ENCODE results near the gene MTCH1. TPM values are rescaled to one million over a fixed set of nuclear protein-coding genes. Genes with fewer than 3 reads are reported as not detected.

The MTCH1 gene
- total and polyA plus RNA-seq, 2 donors from 2014 or later: 194 to 202 TPM

GRCh38 chr6:36955671-36956445 is 30.1 kb downstream of the MTCH1 start:
- Histone ChIP-seq H3K27me3 (ENCODE audit: control insufficient read depth, insufficient read depth, low read length) (no peaks in the 10 kb centered on the region), H3K36me3 (ENCODE audit: control insufficient read depth in 2 of 3, insufficient read depth in 3 of 3, low read length in 3 of 3) (no peaks in the 10 kb centered on the region), H3K27ac (ENCODE audit: low read depth in 2 of 2, low read length in 2 of 2) (no peak overlapping the region), H3K9ac (ENCODE audit: low read length in 3 of 3) (no peak overlapping the region), H3K4me3 (ENCODE audit: low read length in 3 of 3) (no peak overlapping the region), H3K9me3 (ENCODE audit: control insufficient read depth in 2 of 3, insufficient read depth in 1 of 3, low read length in 3 of 3) (no peaks in the 10 kb centered on the region), H3K4me1 (ENCODE audit: control insufficient read depth in 2 of 3, insufficient read depth in 2 of 3, low read depth in 1 of 3, low read length in 3 of 3) (no peaks in the 10 kb centered on the region)
- no peak for TF ChIP-seq CTCF (IDR thresholded peaks at IDR 0.05; ENCODE audit: borderline replicate concordance, extremely low read depth, insufficient read depth)
- no peak for FAIRE-seq
- intact Hi-C loops (cut with DNase I): no loop called here
- no peak for DNase-seq

DNA sequence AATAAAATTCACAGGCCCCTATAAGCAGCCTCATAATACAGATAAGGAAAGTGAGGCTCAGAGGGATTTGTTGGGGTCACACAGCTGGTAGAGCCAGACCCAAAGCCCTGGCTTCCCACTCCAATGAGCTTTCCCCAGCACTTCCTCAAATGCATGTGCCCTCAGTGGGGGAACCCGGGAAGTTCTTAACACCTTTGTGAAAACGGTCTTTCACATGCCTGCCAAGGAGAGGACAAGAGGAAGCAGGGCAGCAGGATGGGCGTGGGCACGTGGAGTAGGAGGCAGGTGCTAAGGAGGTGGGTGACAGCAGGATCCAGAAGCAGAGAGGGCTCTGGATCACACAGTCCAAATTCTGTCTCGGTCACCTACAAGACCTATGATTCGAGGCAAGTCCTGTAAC is 30.9 kb downstream of the MTCH1 start:
- no peak overlapping the region for H3K9ac ChIP-seq (ENCODE audit: low read length in 3 of 3)
- FAIRE-seq: no peak
- TF ChIP-seq CTCF (IDR thresholded peaks at IDR 0.05; ENCODE audit: borderline replicate concordance, extremely low read depth, insufficient read depth): no peak

DNA sequence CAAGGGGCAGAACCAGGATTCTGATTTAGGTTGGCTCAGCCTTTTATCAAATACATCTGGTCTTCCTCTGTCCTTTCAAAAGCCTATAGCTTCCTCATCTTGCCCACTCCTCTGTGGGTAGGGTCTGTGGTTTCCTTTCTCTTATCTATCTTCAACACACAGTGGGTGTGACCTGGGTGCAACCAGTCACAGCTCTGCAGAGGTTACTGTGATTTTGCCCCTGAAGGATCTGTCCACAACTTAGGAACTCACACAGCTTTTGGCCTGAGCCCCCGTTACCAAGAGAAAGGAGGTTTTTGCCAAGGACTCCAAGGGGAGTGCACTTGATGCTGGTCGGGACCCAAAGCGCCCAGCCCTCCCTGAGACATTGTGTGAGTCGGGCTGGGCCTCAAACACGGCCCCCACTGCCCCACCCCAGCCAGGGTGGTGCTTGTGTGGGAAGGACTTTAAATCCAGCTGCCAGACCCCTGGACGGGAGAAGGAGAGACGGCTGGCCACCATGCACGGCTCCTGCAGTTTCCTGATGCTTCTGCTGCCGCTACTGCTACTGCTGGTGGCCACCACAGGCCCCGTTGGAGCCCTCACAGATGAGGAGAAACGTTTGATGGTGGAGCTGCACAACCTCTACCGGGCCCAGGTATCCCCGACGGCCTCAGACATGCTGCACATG is 31.6 kb downstream of the MTCH1 start, which contains the start of gene PI16:
Gene PI16 (plus strand): TSS at position 477 of the 670 bp plus-strand sequence. CDS start 23 bp downstream, at position 500.
- FAIRE-seq (no peak), DNase-seq (peak in 1 of 5 donors; percentile 63)
- no peaks in the 10 kb centered on the region for H3K9me3 ChIP-seq (ENCODE audit: control insufficient read depth in 2 of 3, insufficient read depth in 1 of 3, low read length in 3 of 3)
- intact Hi-C loops (cut with DNase I): no loop called here
- H3K27me3 ChIP-seq (ENCODE audit: control insufficient read depth, insufficient read depth, low read length): no peaks in the 10 kb centered on the region
- H3K4me3 ChIP-seq (ENCODE audit: low read length in 3 of 3): no peak within 1 kb of the TSS
- no peak within 1 kb of the TSS for H3K9ac ChIP-seq (ENCODE audit: low read length in 3 of 3)
- no peak within 1 kb of the TSS for H3K27ac ChIP-seq (ENCODE audit: low read depth in 2 of 2, low read length in 2 of 2)
- TF ChIP-seq CTCF (IDR thresholded peaks at IDR 0.05; ENCODE audit: borderline replicate concordance, extremely low read depth, insufficient read depth): no peak
- no peaks in the 10 kb centered on the region for H3K4me1 ChIP-seq (ENCODE audit: control insufficient read depth in 2 of 3, insufficient read depth in 2 of 3, low read depth in 1 of 3, low read length in 3 of 3)
- no peaks in the 10 kb centered on the region for H3K36me3 ChIP-seq (ENCODE audit: control insufficient read depth in 2 of 3, insufficient read depth in 3 of 3, low read length in 3 of 3)

More for the DNA sequence above, 30.9 kb downstream of the MTCH1 start:
- H3K27ac ChIP-seq (ENCODE audit: low read depth in 2 of 2, low read length in 2 of 2): no peak overlapping the region
- H3K9me3 ChIP-seq (ENCODE audit: control insufficient read depth in 2 of 3, insufficient read depth in 1 of 3, low read length in 3 of 3): no peaks in the 10 kb centered on the region
- no peak for DNase-seq
- no peaks in the 10 kb centered on the region for H3K27me3 ChIP-seq (ENCODE audit: control insufficient read depth, insufficient read depth, low read length)
- no peaks in the 10 kb centered on the region for H3K36me3 ChIP-seq (ENCODE audit: control insufficient read depth in 2 of 3, insufficient read depth in 3 of 3, low read length in 3 of 3)
- intact Hi-C loops (cut with DNase I): no loop called here
- H3K4me3 ChIP-seq (ENCODE audit: low read length in 3 of 3): no peak overlapping the region
- no peaks in the 10 kb centered on the region for H3K4me1 ChIP-seq (ENCODE audit: control insufficient read depth in 2 of 3, insufficient read depth in 2 of 3, low read depth in 1 of 3, low read length in 3 of 3)
